ENCODE measurements around the gene RELA. TPM values are rescaled to one million over a fixed set of nuclear protein-coding genes. Genes with fewer than 3 reads are reported as not detected.
"Not testable (repeated sequence)": the region's sequence is repeated elsewhere in the genome, so short reads cannot be mapped to it uniquely, and the experiment has no call there.

The RELA gene
- total and polyA plus RNA-seq, 12 donors = 28.9 to 55.2 (median 38.7) TPM

DNA sequence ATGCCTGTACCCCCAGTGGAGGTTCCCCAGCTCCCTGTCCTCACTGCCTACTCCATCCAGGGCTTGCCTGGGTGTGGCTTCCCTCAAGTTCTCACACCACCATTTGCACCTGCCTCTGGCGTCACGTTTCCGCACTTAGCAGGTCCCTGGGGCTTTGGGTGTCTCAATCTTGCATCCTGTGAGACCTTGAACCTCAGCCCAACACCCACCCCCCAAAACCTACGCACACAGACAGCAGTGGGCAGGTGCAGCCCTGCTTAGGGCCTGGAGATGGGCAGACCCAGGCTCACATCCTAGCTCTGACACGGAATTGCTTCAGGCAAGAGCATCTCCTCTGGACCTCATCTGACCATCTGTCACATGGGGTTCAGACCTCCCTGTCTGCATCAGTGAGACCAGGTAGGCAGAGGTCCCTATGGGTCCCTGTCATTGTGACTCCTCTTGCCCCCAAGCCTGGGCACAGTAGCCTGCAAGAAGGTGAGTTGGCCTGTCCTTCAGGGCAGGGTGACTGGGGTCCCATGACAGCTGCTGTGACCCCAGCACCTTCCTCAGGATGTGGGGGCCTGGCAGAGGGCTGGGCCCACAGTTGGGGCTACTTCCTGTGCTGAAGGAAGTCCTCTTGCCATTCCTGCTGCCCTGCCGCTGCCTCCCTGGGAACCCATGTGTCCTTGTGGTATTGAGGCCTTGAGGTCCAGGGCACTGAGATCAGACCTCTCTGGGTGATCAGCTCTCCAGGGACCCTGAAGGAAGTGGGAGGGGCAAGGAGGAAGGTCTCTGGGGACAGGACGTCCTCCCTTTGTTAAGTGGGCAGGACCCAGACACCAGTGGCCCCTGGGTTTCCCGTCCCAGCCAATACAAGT lies 22.9 kb downstream of the RELA start:
- TF ChIP-seq, protein P1, sequence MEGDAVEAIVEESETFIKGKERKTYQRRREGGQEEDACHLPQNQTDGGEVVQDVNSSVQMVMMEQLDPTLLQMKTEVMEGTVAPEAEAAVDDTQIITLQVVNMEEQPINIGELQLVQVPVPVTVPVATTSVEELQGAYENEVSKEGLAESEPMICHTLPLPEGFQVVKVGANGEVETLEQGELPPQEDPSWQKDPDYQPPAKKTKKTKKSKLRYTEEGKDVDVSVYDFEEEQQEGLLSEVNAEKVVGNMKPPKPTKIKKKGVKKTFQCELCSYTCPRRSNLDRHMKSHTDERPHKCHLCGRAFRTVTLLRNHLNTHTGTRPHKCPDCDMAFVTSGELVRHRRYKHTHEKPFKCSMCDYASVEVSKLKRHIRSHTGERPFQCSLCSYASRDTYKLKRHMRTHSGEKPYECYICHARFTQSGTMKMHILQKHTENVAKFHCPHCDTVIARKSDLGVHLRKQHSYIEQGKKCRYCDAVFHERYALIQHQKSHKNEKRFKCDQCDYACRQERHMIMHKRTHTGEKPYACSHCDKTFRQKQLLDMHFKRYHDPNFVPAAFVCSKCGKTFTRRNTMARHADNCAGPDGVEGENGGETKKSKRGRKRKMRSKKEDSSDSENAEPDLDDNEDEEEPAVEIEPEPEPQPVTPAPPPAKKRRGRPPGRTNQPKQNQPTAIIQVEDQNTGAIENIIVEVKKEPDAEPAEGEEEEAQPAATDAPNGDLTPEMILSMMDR (IDR thresholded peaks at IDR 0.05) = no peak
- intact Hi-C loops (cut with DNase I) = loop anchor here in 3 of 10 donors (2.0 to 10.0 kb wide), 4 partner anchors 23 to 345 kb away; partner anchors contain the start of genes RELA (in 1 of the 3) and SNX32 (in 1 of the 3)
- peak overlapping the region in 9 of 10 donors; percentile 74 to 87 (median 81) for H3K4me3 ChIP-seq
- peaks cover 21 to 61% (median 50%) of the 10 kb centered on the region in 9 donors for H3K4me1 ChIP-seq
- peaks cover 8 to 70% (median 21%) of the 10 kb centered on the region in 9 donors for H3K36me3 ChIP-seq
- no peaks in the 10 kb centered on the region for H3K27me3 ChIP-seq
- no peaks in the 10 kb centered on the region for H3K9me3 ChIP-seq
- WGBS, 2 donors = 50 to 56% methylated on average over 8 of the region's 8 CpGs
- ATAC-seq = peak in 6 of 8 donors; percentile 6 to 27 (median 7)
- peak in 1 of 2 donors; percentile 58 for DNase-seq
- H3K27ac ChIP-seq = peak overlapping the region; percentile 73 to 99 (median 96)

DNA sequence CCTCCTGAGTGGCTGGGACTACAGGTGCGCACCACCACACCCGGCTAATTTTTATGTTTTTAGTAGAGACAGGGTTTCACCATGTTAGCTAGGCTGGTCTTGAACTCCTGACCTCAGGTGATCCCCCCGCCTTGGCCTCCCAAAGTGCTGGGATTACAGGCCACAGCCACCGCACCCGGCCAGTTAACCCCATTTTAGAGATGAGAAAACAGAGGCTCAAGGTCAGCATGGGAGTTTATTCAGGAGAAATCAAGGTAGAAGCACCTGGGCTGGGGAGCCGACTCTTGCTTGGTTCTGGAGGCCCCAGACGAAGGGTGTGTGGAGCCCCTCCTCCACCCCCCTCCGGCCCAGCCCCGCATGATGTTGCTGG lies 23.5 kb downstream of the RELA start:
- DNase-seq, H3K9me3 ChIP-seq, ATAC-seq, H3K27me3 ChIP-seq: not testable (repeated sequence)
- intact Hi-C loops (cut with DNase I) = loop anchor here in 3 of 10 donors (2.0 to 10.0 kb wide), 4 partner anchors 24 to 346 kb away; partner anchors contain the start of genes RELA (in 1 of the 3) and SNX32 (in 1 of the 3)
- peaks cover 14 to 70% (median 27%) of the 10 kb centered on the region in 9 donors for H3K36me3 ChIP-seq
- 83 to 85% methylated on average over 9 of the region's 9 CpGs for WGBS, 2 donors
- H3K27ac ChIP-seq = peak overlapping the region; percentile 94 to 99 (median 96)
- peak overlapping the region; percentile 74 to 90 (median 82) for H3K4me3 ChIP-seq
- peaks cover 21 to 61% (median 50%) of the 10 kb centered on the region in 9 donors for H3K4me1 ChIP-seq

DNA sequence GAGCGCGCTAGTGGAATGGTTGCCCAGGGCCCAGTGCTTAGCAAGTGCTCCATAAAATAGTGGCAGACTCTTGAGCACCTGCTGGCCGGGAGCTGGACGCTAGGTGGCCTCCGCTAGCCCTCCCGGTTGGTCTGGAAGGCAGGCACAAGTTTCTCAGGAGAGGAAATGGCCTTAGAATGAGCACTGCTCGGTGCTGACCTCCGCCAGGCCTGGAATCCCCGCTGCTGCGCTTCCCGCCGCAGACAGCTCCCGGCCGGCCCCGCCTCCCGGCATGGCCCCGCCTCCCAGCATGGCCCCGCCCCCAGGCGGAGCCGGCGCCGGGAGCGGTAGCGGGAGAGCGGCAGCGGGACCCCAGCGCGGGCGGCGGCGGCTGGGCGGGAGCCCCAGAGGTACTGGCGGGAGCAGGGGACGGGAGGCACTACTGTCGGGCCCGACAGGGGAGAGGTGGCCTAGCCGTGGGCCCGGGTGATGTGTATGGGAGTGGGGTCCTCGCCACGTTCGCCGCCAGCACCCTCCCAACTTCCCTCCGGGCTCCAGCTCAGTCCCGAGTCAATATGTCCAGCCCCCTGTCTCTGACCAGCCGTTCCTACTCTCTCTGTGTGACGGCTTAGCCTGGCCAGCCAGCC lies 24.8 kb downstream of the RELA start, which contains the start of gene SIPA1:
TSS of gene SIPA1 (plus strand) at position 308 of the 626 bp plus-strand sequence. CDS start 2,821 bp downstream, outside the sequence.
- H3K9me3 ChIP-seq = no peaks in the 10 kb centered on the region
- 3 to 4% methylated on average over 46 of the region's 46 CpGs for WGBS, 2 donors
- H3K27me3 ChIP-seq = no peaks in the 10 kb centered on the region
- H3K36me3 ChIP-seq = peaks cover 14 to 70% (median 32%) of the 10 kb centered on the region in 9 donors
- intact Hi-C loops (cut with DNase I) = loop anchor here in 3 of 10 donors (2.0 to 10.0 kb wide), 4 partner anchors 25 to 347 kb away; partner anchors contain the start of genes RELA (in 1 of the 3) and SNX32 (in 1 of the 3)
- peak within 1 kb of the TSS; percentile 74 to 90 (median 82) for H3K4me3 ChIP-seq
- peaks cover 21 to 56% (median 50%) of the 10 kb centered on the region in 9 donors for H3K4me1 ChIP-seq
- TF ChIP-seq, protein P1 (IDR thresholded peaks at IDR 0.05) = peak; percentile 13 to 68 (median 52)
- peak; percentile 83 to 85 for DNase-seq
- peak within 1 kb of the TSS; percentile 94 to 99 (median 96) for H3K27ac ChIP-seq
- ATAC-seq = peak; percentile 79 to 87 (median 82)

DNA sequence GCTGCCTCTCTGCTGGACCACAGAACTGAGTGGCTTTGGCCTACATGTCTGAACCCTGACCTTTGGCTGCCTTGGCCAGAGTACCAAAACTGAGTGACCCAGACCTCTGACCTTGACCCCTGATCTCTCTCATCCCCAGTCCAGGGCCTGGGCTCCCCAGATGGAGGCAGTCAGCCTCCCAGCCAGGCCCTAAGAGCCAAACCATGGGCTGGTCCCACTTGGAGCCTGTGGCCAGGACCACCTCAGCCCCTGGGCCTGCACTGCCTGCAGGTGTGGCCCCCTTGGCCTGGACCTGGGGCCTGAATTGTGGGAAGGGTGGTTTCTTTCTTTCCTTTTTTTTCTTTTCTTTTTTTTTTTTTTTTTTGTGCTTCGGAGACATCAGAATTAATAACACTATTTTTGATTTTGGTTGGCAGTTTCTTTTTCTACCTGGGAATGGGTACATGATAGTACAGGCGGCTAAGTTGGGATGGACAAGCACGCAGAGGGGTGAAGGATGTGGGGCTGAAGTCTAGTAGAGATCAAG lies 25.6 kb downstream of the RELA start:
- Histone ChIP-seq H3K27me3 (no peaks in the 10 kb centered on the region), H3K4me3 (no peak overlapping the region), H3K27ac (peak overlapping the region in 9 of 10 donors; percentile 95 to 99 (median 97)), H3K36me3 (peaks cover 14 to 70% (median 32%) of the 10 kb centered on the region in 9 donors), H3K9me3 (no peaks in the 10 kb centered on the region), H3K4me1 (peaks cover 21 to 51% (median 48%) of the 10 kb centered on the region in 9 donors)
- ATAC-seq (no peak), DNase-seq (no peak)
- TF ChIP-seq, protein P1 (IDR thresholded peaks at IDR 0.05) = no peak
- 88 to 97% methylated on average over 3 of the region's 3 CpGs for WGBS, 2 donors
- intact Hi-C loops (cut with DNase I) = loop anchor here in 3 of 10 donors (10.0 kb wide), 3 partner anchors 58 to 348 kb away; partner anchors contain the start of gene SNX32 (in 1 of the 3)
